HG02981 (cell line): ENCODE measurements around the gene BICD1.

ENCODE experiments used
- ATAC-seq: cut with Tn5 transposase; IDR thresholded peaks from one replicate; pipeline ENCODE4 v1.9.1; 2021; ENCODE audit warnings: mild to moderate bottlenecking, moderate library complexity; ENCODE audit not compliant: unreplicated experiment

Gene BICD1

DNA sequence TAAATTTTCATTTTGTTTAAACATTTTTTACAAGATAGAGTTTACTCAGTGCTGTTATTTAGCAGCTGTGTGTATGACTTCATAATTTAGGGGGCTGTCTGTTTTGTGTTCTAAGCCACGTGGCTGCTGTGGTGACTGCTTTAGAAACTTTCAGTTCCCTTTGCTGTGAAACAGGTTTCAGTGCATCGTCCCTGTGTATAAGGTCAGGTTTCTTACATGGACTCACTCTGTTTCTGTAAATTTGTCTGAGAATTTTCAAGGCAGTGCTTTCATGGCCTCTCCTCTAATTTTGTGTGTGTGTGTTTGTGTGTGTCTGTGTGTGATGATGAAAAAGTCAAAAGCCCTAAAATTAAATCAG, 32.4 kb downstream of the BICD1 start:
- peak; percentile 88 for ATAC-seq

DNA sequence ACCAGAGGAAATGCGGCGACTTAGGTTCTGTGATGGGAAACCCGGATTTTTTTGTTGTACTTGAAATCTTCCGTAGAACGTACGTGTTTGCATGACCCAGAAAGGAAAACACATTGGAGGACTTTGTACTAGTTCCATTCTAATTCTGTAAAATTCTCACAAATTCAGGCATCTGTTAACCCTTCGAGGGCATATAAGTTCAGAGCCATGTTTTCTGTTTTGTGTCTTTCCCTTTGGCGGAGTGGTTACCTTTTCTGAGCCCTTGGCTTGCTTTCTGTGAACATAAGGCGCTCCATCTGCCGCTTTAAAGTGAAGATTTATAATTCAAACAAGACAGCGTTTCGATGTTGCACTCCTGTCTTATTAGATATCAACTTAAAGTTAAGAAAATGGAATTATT, 34.2 kb downstream of the BICD1 start:
- no peak for ATAC-seq

DNA sequence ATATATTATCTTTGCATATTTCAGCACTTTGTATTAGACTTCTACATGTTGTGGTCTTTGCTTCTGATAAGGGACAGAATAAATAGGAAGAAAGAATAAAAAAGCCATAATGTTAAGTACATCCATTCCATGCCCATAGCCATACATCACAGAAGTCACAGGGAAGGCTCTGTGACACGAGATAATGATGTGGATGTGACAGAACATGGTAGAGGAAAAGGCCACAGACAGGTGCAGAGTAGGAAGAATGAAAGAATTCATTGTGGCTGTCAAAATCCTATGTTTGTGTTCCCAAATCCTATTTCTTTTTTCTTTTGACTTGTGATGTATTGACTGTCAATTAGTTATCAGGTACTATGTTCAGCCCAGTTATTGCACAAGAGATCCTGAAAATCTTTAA, 38.4 kb downstream of the BICD1 start:
- ATAC-seq = no peak

DNA sequence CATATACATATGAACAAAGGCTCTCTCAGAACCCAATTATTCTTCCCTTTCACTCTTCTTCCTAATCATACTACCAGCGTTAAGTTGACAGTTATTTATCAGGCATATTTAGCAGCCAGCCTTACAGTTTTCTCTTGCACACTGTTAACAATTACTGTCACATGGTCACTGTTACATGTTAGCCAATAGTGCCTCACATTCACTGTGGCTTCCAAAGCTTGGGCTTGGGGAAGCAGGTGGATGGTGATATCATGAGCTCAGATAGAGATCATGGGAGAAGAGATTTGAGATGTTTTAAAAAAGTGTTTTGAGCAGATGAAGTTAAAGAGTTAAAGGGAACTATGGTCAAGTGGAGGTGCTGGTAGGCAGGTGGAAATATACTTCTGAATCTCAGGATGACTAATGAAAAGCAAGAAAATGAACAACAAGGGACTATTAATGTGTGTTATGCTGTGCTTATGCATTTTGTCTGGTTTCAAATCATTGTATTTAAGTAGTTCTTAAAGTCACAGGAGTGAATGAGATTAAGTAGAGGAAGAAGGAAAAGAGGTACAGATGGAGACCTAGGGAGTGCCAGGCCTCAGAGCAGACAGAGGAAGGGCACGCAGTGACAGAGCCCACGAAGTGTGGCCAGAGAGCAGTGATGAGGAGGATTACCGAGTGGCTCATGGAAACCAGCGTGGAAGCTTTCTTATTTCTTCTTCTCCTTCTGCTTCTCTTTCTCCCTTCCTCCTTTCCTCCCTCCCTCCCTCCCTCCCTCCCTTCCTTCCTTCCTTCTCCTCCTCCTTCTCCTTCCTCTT, 39.6 kb downstream of the BICD1 start:
- peak; percentile 90 for ATAC-seq

DNA sequence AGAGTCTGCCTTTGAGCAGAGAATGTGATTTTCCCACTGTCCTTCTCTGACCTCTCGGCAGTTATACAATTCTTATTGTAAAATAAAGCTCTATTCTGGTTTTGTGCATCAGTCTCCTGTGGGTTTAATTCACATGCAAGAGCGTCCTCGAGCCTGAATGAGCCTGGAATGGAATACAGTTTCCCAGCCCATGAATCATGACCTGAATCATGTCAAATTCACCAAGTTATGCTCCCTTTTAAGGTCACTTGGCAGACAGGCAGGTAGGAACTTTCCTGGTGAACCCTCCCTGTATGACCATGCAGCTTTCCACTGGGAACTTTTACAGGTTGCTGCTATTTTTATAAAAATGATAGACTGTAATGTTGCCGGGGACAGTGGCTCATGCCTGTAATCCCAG, 41.7 kb downstream of the BICD1 start:
- ATAC-seq = no peak

DNA sequence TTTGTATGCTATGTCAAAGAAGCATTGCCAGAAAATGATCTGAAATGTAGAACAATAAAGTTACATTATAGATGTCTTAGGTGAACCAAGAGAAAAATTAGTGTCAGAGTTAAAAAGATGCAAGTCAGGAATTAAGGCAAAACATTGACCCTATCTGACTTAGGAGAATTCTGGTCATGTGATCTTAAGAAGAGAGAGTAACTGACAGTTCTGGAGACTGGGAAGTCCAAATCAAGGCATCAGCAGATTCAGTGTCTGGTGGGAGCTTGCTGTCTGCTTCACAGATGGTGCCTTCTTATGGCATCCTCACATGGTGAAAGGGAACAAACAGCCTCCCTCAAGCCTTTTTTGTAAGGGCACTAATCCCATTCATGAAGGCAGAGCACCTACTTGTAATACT, 42.8 kb downstream of the BICD1 start:
- no peak for ATAC-seq

DNA sequence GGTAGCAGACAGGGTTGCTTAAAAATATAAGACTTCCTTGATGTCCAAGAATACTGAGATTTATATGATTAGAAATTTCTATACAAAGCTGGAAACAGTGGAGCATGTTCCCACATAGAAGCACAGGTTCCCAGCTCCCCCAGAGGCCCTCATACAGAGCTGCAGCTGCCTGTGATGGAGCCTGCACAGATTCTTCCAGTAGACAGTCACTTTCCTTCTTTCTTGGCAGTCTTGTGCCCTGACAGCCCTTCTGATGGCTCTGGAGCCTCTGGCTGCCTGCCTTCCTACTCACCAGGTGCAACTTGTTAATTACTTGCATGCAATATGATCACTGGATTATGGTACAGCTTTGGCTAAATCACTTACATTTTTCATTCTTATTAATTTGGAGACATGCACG, 44.4 kb downstream of the BICD1 start:
- no peak for ATAC-seq

DNA sequence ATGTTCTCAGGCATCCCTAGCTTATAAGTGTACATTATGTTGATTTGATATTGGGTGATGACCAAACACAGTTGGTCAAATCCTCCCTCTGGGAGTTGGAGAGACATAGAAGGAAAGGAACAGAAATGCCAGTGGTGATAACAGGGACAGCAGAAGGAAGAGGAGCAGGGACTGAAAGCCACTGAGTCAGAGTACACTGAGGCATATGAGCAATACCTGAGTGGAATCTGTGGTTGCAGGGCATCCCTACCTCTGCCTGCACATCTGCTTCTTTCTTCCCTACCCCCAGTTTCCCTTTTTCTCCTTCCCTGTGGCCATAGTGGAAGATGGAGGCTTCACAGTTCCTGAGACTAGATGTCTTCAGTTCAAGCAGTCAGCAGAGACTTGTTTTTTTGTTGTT, 44.9 kb downstream of the BICD1 start:
- ATAC-seq = no peak

DNA sequence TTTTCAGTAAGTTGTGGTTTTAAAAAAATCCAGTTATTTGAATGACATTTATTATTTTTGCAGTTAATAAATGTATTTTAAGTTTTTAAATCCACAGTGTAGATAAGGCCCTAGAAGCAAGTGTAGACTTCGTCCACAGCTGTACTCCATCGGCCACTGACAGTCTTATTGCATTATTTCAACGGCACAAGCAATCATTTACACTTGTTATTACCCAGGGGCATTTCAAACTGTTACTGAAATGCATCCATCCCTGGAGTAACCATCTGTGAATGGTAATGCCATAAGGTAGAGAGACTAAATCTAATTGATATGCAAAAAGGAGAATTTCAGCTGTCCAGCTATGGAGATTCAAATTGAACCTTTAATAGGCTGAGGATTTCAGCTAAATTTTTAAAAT, 48.4 kb downstream of the BICD1 start:
- no peak for ATAC-seq

DNA sequence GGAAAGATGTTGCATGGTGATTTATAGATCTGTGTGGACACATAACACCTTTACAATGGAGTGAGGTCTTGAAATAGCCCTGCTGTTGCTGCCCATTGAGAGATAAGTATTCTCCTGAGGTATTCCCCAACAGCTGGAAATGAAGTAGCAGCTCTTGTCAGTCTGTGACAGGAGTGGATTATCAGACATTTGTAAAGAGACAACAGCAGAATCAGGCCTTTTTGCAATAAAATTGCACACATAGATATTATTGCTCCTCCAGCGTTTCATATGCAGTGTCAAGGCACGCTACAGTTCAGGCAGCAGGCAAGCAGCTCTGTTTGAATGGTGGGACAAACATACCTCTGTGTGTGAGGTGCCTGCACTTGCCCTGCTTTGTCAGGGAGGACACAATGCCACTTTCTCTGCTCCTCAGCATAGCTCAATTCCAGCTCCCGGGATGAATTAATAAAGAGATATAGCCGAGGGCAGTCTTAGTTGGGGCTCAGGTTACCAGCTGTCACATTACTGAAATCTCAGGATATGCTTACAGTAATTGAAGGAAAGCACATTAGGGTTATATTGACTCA, 49.4 kb downstream of the BICD1 start:
- no peak for ATAC-seq

DNA sequence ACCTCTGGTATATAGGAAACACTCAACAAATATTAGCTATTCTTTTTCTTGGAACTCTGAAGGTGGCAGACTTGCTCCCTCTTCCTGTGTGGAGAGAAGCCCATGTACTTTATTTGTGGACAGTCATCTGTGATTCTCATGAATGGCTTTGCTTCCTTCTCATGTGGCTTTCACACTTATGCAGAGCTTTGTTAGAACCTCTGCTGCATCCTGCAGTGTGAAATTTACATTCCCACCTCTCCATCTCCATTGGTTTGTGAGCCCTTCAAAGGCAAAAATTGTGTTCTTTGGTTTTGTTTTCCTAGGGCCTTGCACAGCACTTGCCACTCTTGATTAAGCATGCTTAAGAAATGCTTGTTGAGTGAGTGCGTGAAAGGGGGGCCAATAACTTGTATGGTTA, 51.9 kb downstream of the BICD1 start:
- ATAC-seq = no peak

DNA sequence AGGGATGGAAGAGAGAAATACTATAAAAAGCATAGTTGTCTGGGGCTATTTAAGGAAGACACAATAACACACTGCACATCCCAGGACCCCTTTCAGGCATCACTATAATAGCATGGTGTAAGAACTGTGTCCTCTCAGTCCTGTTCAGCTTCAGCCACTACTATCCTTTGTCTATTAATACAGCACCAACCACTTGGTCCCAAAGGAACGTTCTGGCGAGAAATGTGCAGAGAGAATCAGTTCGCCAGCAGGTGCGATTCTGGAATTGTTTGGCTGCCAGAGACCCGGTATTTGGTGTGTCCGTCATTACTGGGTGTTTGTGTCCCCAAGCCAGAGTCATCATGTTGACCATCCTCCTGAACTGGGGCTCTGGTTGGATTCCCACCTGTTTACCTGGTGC, 52.7 kb downstream of the BICD1 start:
- ATAC-seq = no peak

DNA sequence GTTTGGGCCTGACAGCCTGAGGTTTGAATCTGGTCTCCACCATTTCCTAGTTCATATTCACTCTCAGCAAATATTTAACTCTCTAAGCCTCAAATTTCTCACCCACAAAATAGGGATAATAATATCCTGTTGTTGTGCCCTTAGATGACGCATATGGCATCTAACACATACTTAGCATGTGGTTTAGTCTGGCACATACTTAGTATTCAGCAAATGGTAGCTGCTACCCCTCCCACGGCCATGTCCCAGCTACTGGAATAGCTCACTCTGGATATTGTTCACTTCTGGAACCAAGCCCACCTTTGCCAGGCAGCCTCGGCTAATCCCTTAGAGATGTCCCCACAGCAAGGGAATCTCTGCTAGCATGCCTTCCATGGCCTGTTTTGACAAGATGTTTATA, 53.3 kb downstream of the BICD1 start:
- no peak for ATAC-seq

DNA sequence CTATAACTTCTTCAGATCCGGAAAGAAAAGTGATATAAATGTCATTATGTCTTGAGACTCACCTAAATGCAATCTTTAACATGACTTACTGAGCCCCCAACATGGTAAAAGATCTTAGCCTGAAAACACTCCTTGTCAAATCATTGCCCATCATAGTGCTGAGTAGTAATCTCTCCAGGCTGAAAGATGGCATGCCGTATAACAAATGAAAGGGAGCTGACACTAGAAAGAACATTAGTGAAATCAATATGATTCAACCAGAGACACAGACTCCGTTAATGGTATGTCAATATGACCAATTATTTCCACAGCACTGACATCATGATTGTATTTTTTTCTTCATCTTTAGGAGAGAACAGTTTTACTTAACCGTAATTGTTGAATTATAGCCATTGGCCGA, 54.4 kb downstream of the BICD1 start:
- ATAC-seq = no peak

DNA sequence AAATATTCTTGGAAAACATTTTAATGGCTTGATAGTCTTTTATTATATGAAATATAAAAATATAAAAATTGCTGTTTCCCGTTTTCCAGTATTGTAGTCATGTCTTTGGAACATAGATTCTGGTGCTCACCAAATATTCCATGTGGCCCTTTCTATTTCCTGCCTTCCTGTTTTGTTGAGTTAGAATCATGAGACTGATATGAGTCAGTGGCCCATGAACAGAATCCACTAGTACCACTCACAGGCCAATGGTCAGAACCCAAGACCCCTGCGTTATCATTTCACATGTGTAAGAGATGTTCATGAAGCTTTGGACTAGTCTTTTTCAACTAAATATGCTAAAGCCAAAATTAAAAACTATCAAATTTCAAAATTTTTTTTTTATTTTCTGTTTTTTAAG, 56.9 kb downstream of the BICD1 start:
- ATAC-seq = no peak

DNA sequence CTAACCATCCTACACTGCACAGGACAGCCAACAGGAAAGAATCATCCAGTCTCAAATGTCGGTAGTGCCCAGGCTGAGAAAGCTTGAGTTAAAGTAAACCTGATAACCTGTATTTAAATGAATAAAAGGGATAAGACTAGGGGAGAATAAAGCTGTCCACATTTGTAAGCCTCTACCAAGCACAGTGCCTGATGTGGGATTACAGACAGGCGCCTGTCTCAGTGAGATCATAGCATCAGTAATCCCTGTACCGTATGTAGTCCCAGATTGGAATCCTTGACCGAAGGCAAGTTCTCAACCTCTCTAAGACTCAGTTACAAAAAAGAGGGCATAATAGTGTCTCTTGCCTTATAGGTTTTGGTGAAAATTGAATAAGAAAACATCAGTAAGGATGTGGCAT, 59.9 kb downstream of the BICD1 start:
- ATAC-seq = no peak

DNA sequence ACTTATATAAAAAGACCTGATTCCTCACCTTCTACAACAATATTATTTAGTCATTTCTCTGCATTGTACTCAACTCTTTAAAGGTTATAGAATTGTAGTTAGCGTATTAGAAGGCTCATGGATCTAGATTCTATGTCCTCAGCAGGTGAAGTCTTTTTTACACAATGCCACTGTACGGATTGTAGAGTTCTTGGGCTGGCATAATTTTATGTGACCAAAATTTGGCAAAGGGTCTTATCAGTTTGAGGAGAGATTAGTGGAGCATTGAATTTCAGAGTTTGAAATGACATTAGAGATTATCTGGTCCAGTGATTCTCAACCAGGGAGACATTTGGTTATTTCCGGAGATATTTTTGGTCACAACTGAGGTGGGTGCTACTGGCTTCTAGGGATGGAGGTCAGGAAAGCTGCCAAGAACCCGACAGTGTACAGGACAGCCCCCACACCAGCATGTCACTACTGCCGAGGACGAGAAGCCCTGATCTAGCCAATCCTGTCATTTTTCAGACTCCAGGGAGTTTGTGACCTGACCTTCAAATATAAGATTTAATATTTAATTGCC, 63.9 kb downstream of the BICD1 start:
- ATAC-seq = no peak

DNA sequence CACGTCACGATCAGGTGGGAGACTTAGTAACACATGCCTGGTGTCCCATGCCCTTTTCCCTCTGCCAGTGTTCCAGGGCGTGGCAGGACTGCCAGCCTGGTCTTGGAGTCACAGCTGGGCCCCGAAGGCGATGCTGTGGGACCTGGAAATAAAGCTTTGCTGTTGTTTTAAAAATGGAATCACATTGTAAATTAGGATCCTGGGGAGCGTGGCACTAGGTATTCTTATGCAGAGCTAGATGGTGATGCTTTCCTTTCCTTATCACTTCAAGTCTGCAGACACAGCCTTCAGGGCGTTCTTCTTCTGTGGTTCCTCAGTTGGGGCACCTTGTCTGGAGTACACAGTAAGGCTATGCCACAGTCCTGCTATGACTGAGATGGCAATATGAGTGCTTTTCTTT, 64.6 kb downstream of the BICD1 start:
- no peak for ATAC-seq

DNA sequence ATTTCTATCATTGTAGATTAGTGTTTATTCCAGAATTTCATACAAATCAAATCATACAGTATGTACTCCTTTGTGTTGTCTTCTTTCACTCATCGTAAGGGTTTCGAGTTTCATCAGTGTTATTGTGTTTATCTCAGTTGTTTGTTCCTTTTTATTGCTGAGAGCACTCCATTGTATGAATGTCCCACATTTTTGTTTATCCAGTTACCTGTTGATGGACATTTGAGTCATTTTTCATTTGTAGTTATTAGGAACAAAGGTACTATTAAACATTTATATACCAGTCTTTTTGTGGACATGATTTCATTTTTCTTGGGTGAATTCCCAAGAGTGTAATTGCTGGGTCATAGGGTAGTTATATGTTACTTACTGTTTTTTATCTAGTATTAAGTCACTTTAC, 70.0 kb downstream of the BICD1 start:
- no peak for ATAC-seq

DNA sequence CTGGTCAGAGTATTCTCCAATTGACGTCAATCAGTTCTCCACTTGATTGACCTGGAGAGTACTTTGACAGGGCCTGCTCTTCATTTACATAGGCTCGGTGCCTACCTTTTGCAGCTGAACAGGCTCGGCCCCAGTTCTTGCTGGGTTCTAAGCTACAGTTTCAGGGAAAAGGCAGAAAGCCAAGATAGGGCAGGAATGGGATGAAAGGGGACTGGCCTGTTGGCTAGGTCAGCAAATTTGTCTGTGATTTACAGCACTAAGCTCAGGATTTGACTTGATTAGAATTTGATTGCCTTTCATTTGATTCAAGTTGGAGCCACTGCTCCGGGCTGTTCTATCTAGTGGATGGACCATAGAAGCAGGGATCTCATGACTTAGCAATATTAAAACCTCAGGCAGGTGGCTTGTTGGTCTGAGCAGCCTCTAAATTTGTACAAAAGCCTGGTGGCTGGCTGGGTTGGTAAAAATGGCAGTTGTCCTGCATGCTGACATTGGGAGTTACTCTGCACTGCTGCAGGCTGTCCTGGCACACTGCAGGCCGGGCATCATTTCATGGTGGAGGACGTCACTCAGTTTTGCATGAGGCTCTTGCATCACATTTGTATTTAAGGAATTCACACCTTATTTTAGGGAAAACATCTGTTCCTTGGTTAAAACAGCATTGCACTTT, 71.8 kb downstream of the BICD1 start:
- no peak for ATAC-seq

DNA sequence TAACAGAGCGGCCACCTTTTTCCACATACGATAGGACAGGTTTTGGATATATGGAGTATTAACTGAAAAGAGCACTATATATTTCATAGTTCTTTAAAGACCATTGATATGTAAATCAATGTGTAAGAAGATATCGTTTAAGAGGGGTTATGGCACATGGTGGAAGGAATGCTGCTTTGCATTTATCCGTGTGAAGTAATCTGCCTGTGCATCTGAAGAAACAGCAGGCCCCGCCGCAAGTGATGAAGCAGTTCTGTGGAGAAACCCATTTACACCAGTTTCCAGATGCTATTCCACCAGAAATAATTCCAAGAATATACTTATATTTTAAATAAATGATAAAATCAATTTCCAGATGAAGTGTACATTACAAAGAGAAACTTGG, 72.4 kb downstream of the BICD1 start:
- ATAC-seq = no peak

DNA sequence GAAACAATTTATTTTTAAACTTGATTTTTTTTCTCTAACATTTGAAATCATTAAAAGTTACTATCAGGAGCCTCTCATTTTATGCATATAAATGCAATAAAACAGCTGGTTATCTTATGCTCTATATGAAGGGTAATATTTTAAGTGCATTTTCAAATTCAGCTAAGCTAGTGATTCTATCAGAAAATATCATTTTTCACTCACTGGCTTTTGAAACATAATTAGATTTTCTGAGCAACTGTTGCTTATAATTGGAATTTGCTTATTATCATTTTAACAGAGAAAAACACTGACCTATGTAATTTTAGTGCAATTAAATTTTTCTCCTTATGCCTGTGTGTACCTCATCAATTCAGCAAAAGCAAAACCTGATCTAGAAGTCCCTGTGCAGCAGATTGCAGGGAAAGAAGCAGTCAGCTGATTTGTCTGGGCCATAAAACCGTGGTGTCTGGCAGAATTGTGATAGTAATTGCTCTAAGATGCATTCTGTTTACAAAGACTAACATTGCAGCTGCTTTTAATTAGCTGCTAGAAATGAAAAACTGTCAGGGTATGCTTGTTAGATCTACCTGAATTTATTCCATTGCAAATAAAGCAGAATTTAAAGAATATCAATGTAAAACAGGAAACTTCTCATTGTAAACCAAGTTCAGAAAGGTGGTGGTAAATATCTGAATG, 75.0 kb downstream of the BICD1 start:
- ATAC-seq = no peak
